ENCODE measurements around the gene MARCHF6. TPM values are rescaled to one million over a fixed set of nuclear protein-coding genes. Genes with fewer than 3 reads are reported as not detected.
"Not testable (repeated sequence)": the region's sequence is repeated elsewhere in the genome, so short reads cannot be mapped to it uniquely, and the experiment has no call there.

The MARCHF6 gene
- total RNA-seq, 4 donors from 2014 or later = 105 to 296 (median 213) TPM

DNA sequence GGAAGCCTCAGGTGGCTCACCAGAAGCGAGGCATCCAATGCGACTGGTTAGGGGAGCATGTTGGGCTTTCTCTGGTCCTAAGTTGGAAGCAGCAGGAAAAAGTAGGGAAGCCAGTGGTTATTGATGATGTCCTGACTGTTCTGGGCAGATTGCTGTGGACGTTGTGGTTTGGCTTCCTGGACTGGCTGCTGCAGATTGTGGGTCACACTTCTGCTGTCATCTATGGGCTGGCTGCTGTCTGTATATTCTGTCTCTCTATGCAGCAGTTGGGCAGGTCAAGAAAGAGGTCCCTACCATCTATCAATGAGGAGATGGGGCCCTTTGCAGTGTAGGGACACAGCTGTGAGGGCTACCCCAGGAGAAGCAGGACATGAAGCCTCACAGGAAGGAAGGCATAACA is 13.5 kb upstream of the MARCHF6 start:
- H3K4me1 ChIP-seq = no peaks in the 10 kb centered on the region
- TF ChIP-seq, protein P1, sequence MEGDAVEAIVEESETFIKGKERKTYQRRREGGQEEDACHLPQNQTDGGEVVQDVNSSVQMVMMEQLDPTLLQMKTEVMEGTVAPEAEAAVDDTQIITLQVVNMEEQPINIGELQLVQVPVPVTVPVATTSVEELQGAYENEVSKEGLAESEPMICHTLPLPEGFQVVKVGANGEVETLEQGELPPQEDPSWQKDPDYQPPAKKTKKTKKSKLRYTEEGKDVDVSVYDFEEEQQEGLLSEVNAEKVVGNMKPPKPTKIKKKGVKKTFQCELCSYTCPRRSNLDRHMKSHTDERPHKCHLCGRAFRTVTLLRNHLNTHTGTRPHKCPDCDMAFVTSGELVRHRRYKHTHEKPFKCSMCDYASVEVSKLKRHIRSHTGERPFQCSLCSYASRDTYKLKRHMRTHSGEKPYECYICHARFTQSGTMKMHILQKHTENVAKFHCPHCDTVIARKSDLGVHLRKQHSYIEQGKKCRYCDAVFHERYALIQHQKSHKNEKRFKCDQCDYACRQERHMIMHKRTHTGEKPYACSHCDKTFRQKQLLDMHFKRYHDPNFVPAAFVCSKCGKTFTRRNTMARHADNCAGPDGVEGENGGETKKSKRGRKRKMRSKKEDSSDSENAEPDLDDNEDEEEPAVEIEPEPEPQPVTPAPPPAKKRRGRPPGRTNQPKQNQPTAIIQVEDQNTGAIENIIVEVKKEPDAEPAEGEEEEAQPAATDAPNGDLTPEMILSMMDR (IDR thresholded peaks at IDR 0.05) = no peak
- TF ChIP-seq POLR2A (IDR thresholded peaks at IDR 0.05) = no peak
- WGBS, 2 donors = 70 to 89% methylated on average over 3 of the region's 3 CpGs
- no peaks in the 10 kb centered on the region for H3K36me3 ChIP-seq
- no peaks in the 10 kb centered on the region for H3K27me3 ChIP-seq
- DNase-seq = no peak
- no peaks in the 10 kb centered on the region for H3K9me3 ChIP-seq
- H3K27ac ChIP-seq = no peak overlapping the region
- intact Hi-C loops (cut with DNase I) = no loop called here
- no peak overlapping the region for H3K4me3 ChIP-seq (replicated peaks in 1 of 3)

DNA sequence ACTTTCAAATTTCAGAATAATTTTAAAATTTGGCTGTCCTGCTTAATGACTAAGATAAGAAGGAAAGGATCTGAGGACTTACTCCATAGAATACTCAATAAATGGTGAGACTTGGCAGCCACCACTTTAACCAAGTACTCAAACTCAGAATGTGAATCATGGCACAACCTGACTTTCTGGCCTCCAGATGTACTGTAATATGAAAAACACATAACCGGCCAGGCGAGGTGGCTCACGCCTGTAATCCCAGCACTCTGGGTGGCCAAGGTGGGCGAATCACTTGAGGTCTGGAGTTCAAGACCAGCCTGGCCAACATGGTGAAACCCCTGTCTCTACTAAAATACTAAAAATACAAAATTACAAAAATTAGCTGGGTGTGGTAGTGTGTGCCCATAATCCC is 10.0 kb upstream of the MARCHF6 start:
- intact Hi-C loops (cut with DNase I) = no loop called here
- 90 to 93% methylated on average over 4 of the region's 4 CpGs for WGBS, 2 donors
- H3K27ac ChIP-seq = no peak overlapping the region

DNA sequence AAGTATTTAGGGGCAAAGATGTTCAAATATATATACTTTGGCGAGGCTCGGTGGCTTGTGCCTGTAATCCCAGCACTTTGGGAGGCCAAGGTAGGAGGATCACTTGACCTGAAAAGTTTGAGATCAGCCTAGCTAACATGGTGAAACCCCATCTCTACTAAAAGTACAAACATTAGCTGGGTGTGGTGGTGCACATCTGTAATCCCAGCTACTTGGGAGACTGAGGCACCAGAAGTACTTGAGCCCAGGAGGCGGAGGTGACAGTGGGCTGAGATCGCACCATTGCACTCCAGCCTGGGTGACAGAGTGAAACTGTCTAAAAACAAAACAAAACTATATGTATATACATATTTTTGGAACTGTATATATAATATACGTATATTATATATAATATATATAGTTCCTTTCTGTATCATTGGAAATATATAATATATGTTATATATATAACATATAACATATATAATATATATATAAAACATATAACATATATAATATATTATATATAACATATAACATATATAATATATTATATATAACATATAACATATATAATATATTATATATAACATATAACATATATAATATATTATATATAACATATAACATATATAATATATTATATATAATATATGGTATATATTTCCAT is 8.9 kb upstream of the MARCHF6 start:
- H3K4me3 ChIP-seq (replicated peaks in 1 of 3); H3K27me3 ChIP-seq; H3K9me3 ChIP-seq; intact Hi-C loops (cut with DNase I); H3K27ac ChIP-seq; H3K36me3 ChIP-seq; H3K4me1 ChIP-seq: not testable (repeated sequence)
- WGBS, 2 donors = 97% methylated on average over 5 of the region's 5 CpGs
- peak in 1 of 2 donors; percentile 29 for DNase-seq

More for the DNA sequence above, 10.0 kb upstream of the MARCHF6 start:
- DNase-seq = no peak
- H3K9me3 ChIP-seq = no peaks in the 10 kb centered on the region
- TF ChIP-seq, protein P1 (IDR thresholded peaks at IDR 0.05) = no peak
- TF ChIP-seq POLR2A (IDR thresholded peaks at IDR 0.05) = no peak
- H3K27me3 ChIP-seq = no peaks in the 10 kb centered on the region
- no peak overlapping the region for H3K4me3 ChIP-seq (replicated peaks in 1 of 3)
- H3K36me3 ChIP-seq = no peaks in the 10 kb centered on the region
- H3K4me1 ChIP-seq = no peaks in the 10 kb centered on the region

DNA sequence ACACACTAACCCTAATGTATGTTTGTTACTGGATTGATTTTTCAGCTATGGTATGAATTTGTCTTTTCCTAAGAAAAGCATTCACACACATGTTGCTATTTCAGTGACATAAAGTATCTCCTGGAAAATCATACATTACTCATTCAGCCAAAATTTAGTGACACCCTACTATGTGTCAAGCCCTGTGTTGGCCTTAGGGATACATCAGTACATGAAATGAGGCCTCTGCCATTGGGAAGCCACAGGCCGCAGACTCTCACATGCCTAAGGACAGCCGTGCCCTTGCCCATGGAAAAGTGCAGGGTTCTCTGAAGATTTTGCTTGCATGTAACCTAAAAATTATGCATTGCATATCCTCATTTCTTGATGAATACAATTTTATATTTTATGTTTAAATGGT is 5.2 kb upstream of the MARCHF6 start:
- no peak for TF ChIP-seq POLR2A (IDR thresholded peaks at IDR 0.05)
- TF ChIP-seq, protein P1 (IDR thresholded peaks at IDR 0.05) = no peak
- WGBS, 2 donors = 76 to 98% methylated on average over 2 of the region's 2 CpGs
- no peak overlapping the region for H3K4me3 ChIP-seq (replicated peaks in 1 of 3)
- no peaks in the 10 kb centered on the region for H3K27me3 ChIP-seq
- H3K4me1 ChIP-seq = no peaks in the 10 kb centered on the region
- intact Hi-C loops (cut with DNase I) = no loop called here
- H3K36me3 ChIP-seq = no peaks in the 10 kb centered on the region
- no peak overlapping the region for H3K27ac ChIP-seq
- DNase-seq = no peak
- H3K9me3 ChIP-seq = no peaks in the 10 kb centered on the region

DNA sequence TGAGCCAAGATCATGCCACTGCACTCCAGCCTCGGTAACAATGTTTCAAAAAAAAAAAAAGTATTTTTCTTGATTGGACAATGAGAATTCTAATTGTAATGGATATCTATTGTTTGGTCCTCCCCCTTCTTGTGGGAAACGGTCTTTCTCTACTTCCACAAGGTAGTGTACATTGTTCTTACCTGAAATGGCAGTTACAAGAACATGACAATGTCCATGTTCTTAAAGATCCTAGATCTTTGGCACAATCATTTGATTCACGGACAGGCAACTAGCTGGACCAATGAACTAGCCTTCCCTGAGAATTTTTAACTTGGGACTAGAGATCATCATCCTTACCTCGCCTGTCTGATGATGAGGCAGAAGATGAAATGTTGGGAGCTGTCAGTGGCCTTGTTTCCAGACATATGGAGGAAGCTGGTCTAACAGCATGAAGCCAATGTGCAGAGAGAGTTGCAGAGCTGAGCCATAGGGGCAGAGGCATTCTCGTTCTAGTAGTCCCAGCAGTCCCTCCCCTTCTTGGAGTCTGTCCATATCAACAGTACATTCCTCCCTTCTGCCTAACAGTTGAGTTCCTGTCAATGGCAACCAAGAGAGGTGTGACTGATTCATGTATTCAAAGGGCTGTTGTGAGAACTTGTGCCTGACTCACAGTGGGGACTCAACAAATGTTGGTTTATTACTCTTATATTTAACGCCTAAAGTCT is 2.1 kb upstream of the MARCHF6 start:
- intact Hi-C loops (cut with DNase I) = no loop called here
- no peak overlapping the region for H3K27ac ChIP-seq
- WGBS, 2 donors = 89 to 90% methylated on average over 6 of the region's 6 CpGs

More for the DNA sequence above, 2.1 kb upstream of the MARCHF6 start:
- TF ChIP-seq, protein P1 (IDR thresholded peaks at IDR 0.05) = no peak
- TF ChIP-seq POLR2A (IDR thresholded peaks at IDR 0.05) = no peak
- Histone ChIP-seq H3K36me3 (no peaks in the 10 kb centered on the region), H3K27me3 (no peaks in the 10 kb centered on the region), H3K4me1 (peaks cover 0 to 6% of the 10 kb centered on the region in 2 donors), H3K4me3 (replicated peaks in 1 of 3) (no peak overlapping the region), H3K9me3 (no peaks in the 10 kb centered on the region)
- no peak for DNase-seq
